Heart left ventricle (tissue), 13 donors: ENCODE measurements around the gene ZCCHC13.
A peak's percentile ranks its signal among the peaks of the same experiment; 100 is the strongest.

Experiments
- CTCF ChIP-seq, 12 donors: fragments of 200-600 bp; sonication (generic) in 4 of 12; IDR thresholded peaks; one replicate each; pipeline versions ENCODE4 v1.5.0 to v1.8.0; 2018 to 2022; ENCODE audit warnings: antibody characterized with exemption in 12 of 12, mild to moderate bottlenecking in 5 of 12
- POLR2A ChIP-seq, 2 donors: fragments of 450-650 bp; IDR thresholded peaks; one replicate each; pipeline ENCODE4 v1.6.1; 2017; ENCODE audit warnings: antibody characterized with exemption in 2 of 2, mild to moderate bottlenecking in 2 of 2, moderate library complexity in 2 of 2
- donor health status: ischemic (EF 13 %, LVEDD 7.1; RV severe dilation, severe dysfunction).
- donor health status: DM: no; HTN: yes; CAD: no.
- donor health status: DM: no; HTN: no; CAD: no.
- donor health status: ischemic (EF 25% LVEDD 6.9; RV normal size, moderate dysfunction).
- donor health status: ischemic (EF 25% LVEDD 5.7; RV mildly dilated, moderate dysfunction).
- donor health status: ischemic (EF 35%, LVEDD 5.7; RV mildly dilated, moderate dysfunction).
- donor health status: nonischemic (EF 11% LVEDD 7.7; RV severe dilation, severe dysfunction).
- donor health status: DM: yes; HTN: yes; CAD: no.
- donor health status: PGD.
- donor health status: ischemic (EF 29% LVEDD 5.4; RV normal size, mild dysfunction).
- donor health status: nonischemic (EF 23%, LVEDD 6.1; RV moderate dilation, normal function).

DNA sequence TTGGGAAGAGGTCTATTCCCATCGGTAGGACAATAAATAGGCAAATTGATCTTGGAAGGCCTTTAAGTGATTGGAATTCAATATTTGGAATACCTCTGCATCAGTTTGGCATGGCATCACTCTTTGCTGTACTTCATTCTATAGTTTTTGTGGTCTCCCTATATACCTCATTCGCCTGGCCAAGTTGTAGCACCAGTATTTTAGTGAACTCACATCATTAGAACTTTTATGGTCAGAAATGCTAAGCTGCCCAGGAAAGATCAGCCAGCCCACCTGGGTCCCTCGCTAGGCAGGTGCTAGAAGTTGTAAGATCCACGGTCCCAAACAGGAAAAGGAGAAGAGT is 40.3 kb downstream of the ZCCHC13 start:
- peak in 1 of 12 donors; percentile 20 for TF ChIP-seq CTCF (IDR thresholded peaks at IDR 0.05)
- TF ChIP-seq POLR2A (IDR thresholded peaks at IDR 0.05): no peak
